Measurements from ENCODE around the gene VAV2.

DNA sequence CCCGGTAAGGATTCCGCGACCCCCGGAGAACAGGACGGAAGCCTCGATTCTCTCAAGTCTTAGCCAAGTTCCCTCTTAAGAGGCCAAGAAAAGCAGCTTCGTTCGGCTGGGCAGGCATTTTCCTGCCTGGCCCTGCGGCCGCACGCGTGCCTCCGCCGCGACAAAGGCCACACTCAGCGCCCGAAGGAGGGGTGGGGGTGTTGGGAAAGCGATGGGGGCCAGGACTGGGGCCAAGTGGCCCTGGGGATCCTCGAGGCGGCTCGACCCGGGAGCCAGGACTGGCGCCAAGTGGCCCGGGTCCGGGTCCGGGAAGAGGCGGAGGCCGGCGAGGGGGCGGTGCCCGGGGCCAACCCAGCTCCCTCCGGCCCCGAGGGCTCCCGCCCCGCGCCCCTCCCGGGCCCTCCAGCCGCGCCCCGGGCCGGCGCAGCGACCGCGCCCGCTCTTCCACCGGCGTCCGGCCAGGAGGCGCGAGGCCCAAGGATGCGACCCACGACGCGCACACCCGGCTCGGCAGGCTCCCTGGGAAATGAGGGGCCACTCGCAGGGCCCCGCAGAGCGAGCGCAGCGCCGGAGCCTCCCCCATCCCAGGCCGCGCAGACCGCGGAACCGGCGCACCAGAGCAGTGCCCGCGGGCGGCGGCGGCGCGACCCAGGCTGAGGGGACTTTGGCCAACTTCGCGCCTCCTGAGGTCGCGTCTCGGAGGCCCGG lies 756 bp downstream of the VAV2 start:
- TF ChIP-seq, protein P1, sequence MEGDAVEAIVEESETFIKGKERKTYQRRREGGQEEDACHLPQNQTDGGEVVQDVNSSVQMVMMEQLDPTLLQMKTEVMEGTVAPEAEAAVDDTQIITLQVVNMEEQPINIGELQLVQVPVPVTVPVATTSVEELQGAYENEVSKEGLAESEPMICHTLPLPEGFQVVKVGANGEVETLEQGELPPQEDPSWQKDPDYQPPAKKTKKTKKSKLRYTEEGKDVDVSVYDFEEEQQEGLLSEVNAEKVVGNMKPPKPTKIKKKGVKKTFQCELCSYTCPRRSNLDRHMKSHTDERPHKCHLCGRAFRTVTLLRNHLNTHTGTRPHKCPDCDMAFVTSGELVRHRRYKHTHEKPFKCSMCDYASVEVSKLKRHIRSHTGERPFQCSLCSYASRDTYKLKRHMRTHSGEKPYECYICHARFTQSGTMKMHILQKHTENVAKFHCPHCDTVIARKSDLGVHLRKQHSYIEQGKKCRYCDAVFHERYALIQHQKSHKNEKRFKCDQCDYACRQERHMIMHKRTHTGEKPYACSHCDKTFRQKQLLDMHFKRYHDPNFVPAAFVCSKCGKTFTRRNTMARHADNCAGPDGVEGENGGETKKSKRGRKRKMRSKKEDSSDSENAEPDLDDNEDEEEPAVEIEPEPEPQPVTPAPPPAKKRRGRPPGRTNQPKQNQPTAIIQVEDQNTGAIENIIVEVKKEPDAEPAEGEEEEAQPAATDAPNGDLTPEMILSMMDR (IDR thresholded peaks at IDR 0.05): no peak
- no peak for TF ChIP-seq POLR2A (IDR thresholded peaks at IDR 0.05)

Data from uterus (tissue), 2 donors.